ENCODE results near the gene IL11.
"Not testable (repeated sequence)": the region's sequence is repeated elsewhere in the genome, so short reads cannot be mapped to it uniquely, and the experiment has no call there.

IL11 gene

DNA sequence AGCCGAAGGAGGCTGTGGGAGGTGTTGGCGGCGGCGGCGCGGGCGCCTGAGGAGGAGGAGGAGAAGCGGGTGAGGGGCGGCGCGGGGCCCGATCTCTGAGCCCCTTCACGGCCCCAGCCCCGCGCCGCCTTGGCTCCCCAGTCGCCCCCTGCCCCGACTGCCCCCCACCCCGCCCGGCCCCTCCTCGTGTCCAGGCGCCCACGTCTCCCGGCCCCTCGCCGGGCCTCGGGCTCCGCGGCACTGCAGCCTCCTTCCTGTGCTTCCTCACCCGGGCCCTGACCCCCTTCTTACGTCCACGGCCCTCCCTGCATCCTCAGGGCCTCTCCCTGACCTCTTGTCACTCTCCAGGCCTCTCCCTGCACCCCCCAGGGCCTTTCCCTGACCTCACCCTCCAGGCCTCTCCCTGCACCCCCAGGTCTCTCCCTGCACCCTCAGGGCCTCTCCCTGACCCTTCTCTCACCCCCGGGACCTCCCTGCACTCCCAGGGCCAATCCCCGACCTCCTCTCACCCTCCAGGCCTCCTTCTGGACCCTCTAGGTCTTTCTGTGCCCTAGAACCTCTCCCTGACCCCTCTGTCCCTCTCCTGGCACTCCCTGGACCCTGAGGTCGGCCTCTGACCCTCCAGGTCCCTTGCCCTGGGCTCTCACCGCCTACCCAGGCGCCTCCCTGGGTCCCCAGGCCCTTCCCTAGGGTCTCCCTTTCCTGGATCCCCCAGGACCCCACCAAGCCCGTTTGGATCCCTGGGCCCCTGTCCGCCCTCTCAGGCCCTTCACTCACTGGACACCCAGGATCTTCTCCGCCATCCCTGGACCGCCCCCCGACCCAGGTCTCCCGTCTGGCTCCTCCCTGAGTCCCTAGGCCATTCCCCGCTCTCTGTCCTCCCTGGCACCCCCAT, 30.1 kb downstream of the IL11 start:
- Histone ChIP-seq H3K4me1 (peaks cover 0 to 23% (median 21%) of the 10 kb centered on the region in 4 donors), H3K27me3 (peaks cover 0 to 8% of the 10 kb centered on the region in 2 donors), H3K4me3 (peak overlapping the region; percentile 75 to 77), H3K36me3 (peaks cover 8 to 30% (median 18%) of the 10 kb centered on the region in 3 donors), H3K9me3 (no peaks in the 10 kb centered on the region), H3K27ac (peak overlapping the region; percentile 89)
- no peak for DNase-seq
- TF ChIP-seq, protein P1, sequence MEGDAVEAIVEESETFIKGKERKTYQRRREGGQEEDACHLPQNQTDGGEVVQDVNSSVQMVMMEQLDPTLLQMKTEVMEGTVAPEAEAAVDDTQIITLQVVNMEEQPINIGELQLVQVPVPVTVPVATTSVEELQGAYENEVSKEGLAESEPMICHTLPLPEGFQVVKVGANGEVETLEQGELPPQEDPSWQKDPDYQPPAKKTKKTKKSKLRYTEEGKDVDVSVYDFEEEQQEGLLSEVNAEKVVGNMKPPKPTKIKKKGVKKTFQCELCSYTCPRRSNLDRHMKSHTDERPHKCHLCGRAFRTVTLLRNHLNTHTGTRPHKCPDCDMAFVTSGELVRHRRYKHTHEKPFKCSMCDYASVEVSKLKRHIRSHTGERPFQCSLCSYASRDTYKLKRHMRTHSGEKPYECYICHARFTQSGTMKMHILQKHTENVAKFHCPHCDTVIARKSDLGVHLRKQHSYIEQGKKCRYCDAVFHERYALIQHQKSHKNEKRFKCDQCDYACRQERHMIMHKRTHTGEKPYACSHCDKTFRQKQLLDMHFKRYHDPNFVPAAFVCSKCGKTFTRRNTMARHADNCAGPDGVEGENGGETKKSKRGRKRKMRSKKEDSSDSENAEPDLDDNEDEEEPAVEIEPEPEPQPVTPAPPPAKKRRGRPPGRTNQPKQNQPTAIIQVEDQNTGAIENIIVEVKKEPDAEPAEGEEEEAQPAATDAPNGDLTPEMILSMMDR (IDR thresholded peaks at IDR 0.05) = no peak
- intact Hi-C loops (cut with DNase I; ENCODE audit: low total_unique reads) = loop anchor here (2.0 to 5.0 kb wide), 2 partner anchors 38 to 45 kb away; partner anchors contain the start of genes RPL28 and TMEM238

DNA sequence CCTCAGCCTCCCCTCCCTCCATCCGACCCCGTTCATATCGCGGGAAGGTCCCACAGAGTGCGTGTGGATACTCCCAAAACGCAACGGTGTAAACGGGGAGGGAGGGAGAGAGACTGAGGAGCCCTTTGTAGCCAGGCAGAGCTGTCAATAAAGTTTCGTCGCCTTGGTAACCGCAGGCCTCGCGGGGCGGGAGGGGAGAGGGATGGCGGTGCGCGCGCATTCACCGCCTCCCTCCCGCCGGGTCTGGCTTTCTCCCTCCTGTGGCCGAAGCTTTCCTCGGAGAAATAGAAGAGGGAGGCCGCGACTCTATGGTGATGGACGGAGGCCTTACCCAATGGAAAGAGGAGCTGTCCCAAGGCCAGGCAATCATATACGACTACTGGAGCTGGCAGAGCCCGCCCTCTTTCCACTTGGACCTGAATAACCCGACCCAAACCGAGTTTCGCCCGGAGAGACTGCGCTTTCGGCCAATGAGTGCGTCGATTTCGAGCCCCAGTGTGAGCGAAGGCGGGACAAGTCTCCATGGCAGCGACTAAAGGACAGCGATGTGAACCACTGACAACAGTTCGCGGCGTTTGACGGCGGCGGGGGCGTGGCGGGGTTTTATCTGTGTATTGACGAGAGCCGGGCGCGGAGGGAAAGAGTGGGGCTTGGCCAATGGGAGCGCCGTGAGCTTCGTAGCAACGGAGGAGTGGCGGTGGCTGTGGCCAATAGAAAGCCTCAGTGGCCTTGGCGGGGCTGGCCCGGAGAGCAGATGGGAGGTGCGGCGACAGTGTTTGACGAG, 31.0 kb downstream of the IL11 start, which contains the start of gene KMT5C:
Gene KMT5C, plus strand, starts transcription at position 772 of the 784 bp plus-strand sequence. CDS start 2,061 bp downstream, outside the sequence.
- peaks cover 0 to 14% of the 10 kb centered on the region in 2 donors for H3K27me3 ChIP-seq
- no peaks in the 10 kb centered on the region for H3K9me3 ChIP-seq
- peak; percentile 100 for DNase-seq
- peaks cover 8 to 22% (median 18%) of the 10 kb centered on the region in 3 donors for H3K36me3 ChIP-seq
- H3K4me3 ChIP-seq = peak within 1 kb of the TSS; percentile 75 to 77
- TF ChIP-seq, protein P1 (IDR thresholded peaks at IDR 0.05) = peak; percentile 49 to 59
- H3K27ac ChIP-seq = peak within 1 kb of the TSS; percentile 89
- peaks cover 0 to 23% (median 21%) of the 10 kb centered on the region in 4 donors for H3K4me1 ChIP-seq
- intact Hi-C loops (cut with DNase I; ENCODE audit: low total_unique reads) = loop anchor here (2.0 kb wide), 1 partner anchor 46 kb away; the partner anchor contains the start of genes RPL28 and TMEM238

DNA sequence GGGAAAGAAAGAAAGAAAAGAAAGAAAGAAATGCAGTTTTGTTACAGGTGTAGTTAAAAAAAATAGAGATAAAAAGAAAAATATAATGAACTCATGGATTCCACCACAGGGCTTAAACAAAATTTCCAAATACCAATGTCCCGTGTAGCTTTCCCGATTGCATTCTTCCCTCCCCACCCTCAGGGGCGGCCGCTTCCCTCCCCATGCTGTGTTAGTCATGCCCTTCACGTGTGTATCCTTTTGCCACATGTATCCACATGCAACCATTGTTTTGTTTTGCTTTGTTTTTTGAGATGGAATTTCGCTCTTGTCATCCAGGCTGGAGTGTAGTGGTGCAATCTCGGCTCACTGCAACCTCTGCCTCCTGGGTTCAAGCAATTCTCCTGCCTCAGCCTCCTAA, 34.2 kb downstream of the IL11 start:
- peaks cover 0 to 31% of the 10 kb centered on the region in 2 donors for H3K27me3 ChIP-seq
- intact Hi-C loops (cut with DNase I; ENCODE audit: low total_unique reads) = no loop called here

DNA sequence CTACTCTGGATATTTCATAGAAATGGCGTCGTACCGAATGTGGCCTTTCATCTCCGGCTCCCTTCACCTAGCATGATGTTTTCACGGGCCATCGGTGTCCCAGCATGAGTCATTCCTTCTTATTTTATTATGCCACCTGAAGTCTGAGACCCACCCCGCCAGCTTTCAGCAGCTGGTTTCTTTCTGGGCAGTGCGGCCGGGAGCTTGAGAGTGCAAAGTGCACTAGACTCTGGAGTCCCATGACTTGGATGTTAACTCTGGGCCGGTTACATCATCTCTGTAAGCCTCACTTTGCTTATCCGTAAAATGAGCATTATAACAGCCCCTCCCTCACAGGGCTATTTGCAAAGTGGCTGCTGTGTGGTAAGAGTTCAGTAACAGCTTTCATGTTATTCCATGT, 36.4 kb downstream of the IL11 start:
- TF ChIP-seq, protein P1 (IDR thresholded peaks at IDR 0.05) = no peak

More for the DNA sequence above, 34.2 kb downstream of the IL11 start:
- Histone ChIP-seq H3K27ac (no peak overlapping the region), H3K4me1 (peaks cover 0 to 18% (median 17%) of the 10 kb centered on the region in 4 donors), H3K4me3 (no peak overlapping the region), H3K9me3 (no peaks in the 10 kb centered on the region), H3K36me3 (no peaks in the 10 kb centered on the region)
- no peak for DNase-seq
- TF ChIP-seq, protein P1 (IDR thresholded peaks at IDR 0.05) = no peak

DNA sequence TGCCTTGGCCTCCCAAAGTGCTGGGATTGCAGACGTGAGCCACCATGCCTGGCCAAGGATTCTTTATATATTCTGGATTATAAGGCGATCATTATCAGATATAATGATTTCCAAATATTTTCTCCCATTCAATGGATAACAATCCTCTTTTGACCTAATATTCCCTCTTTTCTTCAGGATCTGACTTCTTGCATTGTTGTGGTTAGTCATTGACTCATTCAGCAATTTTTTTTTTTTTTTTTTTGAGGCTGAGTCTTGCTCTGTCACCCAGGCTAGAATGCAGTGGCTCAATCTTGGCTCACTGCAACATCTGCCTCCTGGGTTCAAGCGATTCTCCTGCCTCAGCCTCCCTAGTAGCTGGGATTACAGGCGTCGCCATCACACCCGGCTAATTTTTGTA, 40.5 kb downstream of the IL11 start:
- intact Hi-C loops (cut with DNase I; ENCODE audit: low total_unique reads); H3K36me3 ChIP-seq; H3K4me3 ChIP-seq; DNase-seq; H3K27ac ChIP-seq; H3K4me1 ChIP-seq; H3K9me3 ChIP-seq: not testable (repeated sequence)
- H3K27me3 ChIP-seq = peaks cover 0 to 32% of the 10 kb centered on the region in 2 donors

More for the DNA sequence above, 36.4 kb downstream of the IL11 start:
- Histone ChIP-seq H3K27me3 (peaks cover 0 to 31% of the 10 kb centered on the region in 2 donors), H3K4me3 (no peak overlapping the region), H3K27ac (no peak overlapping the region), H3K36me3 (no peaks in the 10 kb centered on the region), H3K9me3 (no peaks in the 10 kb centered on the region), H3K4me1 (peaks cover 0 to 7% (median 5%) of the 10 kb centered on the region in 4 donors)
- intact Hi-C loops (cut with DNase I; ENCODE audit: low total_unique reads) = no loop called here
- DNase-seq = no peak

DNA sequence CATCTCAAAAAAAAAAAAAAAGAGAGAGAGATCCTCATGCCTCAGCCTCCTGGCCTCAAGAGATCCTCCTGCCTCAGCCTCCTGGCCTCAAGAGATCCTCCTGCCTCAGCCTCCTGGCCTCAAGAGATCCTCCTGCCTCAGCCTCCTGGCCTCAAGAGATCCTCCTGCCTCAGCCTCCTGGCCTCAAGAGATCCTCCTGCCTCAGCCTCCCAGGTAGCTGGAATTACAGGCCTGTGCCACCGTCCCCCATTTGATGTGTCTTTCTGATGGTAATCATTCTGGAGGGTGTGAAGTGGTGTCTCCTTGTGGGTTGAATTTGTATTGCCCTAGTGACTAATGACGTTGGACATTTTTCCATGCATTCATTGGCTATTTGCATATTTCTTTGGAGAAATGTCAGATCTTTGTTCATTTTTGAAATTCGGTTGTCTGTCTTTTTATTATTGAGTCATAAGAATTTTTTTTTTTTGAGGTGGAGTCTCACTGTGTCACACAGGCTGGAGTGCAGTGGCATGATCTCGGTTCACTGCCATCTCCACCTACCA, 41.4 kb downstream of the IL11 start:
- not testable (repeated sequence) for H3K4me1 ChIP-seq
- H3K27me3 ChIP-seq = peaks cover 0 to 27% of the 10 kb centered on the region in 2 donors

More for the DNA sequence above, 41.4 kb downstream of the IL11 start:
- H3K27ac ChIP-seq; DNase-seq; H3K36me3 ChIP-seq; intact Hi-C loops (cut with DNase I; ENCODE audit: low total_unique reads); H3K4me3 ChIP-seq; H3K9me3 ChIP-seq: not testable (repeated sequence)

Data from tibial artery (tissue), 4 donors.